ENCODE results near the gene IMP3.

Gene IMP3

DNA sequence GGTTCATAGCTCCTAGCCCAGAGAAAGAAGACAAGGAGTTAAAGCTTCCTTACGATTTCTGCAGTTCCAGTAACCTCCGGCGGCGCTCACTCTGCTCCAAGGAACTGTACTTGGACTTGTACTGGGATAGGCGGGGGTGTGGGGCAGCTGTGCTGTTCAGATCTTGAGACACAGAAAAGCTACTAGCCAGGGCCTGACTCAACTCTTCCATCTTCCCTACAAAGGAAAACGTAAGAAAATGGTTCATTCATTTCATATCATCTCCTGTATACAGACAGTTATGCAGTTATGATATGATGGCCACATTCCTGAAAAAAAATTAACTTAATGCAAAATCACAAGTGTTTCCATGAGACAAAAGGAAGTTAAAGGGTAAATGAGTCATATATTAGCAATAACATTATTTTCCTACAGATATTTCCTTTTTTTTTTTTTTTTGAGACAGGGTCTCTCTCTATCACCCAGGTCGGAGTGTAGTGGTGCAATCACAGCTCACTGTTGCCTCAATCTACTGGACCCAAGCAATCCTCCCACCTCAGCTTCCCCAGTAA, 19.1 kb downstream of the IMP3 start:
- no peak for DNase-seq (ENCODE audit: low read depth in 2 of 2)

DNA sequence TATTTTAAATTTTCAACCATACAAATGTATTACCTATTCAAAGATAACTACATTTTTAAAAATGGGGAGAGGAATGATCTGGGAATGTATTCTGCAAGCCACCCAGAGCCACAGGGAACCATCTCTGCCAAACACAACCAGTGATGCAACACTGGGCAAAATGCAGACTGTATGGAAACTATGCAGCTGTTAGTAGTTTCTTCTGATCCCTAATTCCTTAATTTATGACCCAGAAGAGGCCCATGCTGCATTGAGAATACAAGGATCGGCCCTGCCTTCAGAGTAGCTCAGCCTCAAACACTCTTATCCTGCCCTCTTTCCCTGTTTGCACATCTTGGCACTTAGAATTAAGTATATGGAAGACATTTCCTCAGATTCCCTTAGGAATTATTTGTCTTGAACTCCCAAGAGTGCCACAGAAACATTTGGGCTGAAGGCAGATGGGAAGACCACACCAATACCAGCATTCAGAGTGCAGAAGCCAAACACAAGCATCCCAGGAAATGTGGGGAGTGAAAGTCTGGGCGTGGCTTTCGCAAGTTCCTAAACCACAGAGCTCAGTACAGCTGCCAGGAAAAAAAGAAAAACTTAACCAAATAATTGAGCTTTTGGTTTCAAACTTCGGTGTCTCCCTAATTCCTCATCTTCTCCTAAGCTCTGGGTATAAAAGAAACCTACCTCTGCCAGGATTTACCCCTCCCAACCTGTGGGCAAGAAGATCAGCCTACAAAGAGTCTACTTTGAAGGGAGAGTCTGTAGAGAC, 19.8 kb downstream of the IMP3 start:
- no peak for DNase-seq (ENCODE audit: low read depth in 2 of 2)

DNA sequence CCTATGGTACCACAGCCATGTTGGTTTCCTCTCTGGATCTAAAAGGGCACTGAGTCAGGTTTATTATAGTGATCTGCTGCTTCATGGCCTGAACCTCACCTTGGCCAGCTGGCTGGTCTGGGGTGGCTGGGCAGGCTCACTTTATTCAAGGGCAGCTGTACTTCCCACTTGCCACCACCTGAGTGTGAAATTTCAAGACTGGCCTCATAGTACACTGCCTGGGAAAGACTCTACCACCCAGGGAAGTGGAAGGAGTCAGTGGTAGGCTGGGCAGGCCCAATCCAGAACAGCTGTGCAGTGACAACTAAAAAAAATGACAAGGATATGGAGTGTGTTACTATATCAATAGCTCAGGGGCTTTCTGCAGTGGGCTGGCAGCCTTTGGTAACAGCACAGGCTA, 23.3 kb downstream of the IMP3 start:
- DNase-seq (ENCODE audit: low read depth in 2 of 2), result no peak

DNA sequence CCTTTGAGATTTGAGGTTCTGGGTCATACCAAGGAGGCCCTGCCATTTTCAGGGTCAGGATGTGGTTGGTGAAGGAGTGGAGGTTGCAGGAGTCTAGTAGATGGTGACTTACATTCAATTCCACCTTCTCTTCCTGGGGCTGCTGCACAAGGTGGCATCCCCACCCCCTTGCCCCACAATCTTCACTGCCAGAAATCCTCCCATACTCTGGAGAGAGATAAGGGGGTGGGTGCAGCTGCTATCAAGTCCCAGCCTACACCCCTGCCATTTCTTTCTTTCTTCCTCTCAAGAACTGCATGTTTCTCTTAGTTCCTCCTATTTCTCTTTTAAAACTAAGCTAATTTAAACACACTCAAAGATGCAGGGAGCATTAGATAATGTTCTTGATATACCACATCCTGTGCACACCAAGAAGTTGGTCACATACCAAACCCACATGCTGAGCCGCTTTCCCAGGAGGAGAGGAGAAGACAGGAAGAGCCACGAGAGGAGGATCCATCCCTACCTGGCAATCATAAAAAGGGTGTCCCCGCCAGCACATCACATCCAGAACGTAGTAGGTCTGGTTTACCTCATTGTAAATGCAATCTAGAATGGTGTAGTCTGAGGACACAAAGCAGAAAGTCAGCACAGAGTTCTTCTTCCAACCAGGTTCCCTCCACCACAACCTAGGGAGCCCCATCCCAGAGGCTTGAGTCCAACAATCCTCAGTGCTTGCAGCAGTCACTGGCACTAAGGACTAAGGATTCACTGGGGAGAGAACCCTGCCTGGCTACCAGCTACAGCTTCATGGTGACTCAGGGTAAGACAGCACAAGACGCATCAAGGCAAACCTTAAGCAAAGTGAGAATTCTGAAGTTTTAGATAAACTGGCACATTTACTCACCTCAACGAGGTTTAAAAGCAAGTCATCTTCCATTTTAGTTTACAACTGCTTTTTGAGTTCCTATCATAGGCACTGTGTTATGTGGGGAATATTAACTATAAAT, 33.0 kb downstream of the IMP3 start:
- DNase-seq (ENCODE audit: low read depth in 2 of 2), result no peak

DNA sequence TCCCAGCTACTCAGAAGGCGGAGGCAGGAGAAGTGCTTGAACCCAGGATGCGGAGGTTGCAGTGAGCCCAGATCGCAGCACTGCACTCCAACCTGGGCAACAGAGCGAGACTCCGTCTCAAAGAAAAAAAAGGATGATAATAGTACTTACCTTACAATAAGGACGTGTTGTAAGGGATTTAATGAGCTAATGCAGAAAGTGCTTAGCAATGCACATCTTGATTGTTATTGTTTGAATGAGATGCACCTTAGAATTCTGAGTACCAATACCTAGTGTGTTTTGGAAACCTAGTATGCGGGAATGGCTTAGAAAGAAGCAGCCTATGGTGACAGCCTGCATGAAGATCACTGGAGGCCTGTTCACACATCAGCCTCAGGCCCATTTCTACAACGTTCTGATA, 34.0 kb downstream of the IMP3 start:
- DNase-seq (ENCODE audit: low read depth in 2 of 2), result no peak

DNA sequence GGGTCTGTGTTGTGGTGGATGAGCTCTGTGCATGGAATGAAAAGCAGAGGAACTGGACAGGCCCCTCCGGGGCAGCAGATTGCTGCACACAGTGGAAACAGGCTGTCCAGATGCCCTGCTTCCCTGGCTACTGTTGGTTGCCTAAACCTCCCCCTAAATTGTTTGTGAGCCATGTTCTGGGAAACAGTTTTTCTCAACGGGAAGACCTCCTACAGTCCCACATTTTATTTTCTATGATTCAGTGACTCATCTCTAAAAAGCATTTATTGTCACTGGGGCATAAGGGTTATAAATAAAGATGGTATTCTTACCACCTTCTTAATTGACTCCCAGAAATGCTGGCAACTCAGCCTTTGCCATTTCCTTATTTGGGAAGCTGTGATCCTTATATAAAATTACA, 40.6 kb downstream of the IMP3 start:
- no peak for DNase-seq (ENCODE audit: low read depth in 2 of 2)

DNA sequence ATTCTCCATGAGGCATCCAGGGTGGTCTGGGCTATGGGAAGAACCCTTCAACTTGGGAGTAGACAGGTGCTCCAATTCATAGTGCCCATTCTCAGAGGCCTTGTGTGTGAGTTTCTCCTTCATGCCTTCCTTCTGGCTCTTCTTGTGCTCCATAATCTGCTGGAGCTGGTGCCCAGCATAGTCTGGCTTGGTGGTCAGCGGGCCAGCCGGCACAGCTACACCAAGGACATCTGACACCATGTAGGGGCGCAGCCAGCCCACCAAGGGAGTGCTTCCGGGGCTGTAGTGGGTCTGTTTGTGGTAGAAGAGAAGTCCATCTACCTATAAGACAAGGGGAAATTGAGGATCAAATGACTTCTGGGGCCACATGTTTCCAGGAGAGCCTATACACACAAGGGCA, 41.7 kb downstream of the IMP3 start:
- no peak for DNase-seq (ENCODE audit: low read depth in 2 of 2)

DNA sequence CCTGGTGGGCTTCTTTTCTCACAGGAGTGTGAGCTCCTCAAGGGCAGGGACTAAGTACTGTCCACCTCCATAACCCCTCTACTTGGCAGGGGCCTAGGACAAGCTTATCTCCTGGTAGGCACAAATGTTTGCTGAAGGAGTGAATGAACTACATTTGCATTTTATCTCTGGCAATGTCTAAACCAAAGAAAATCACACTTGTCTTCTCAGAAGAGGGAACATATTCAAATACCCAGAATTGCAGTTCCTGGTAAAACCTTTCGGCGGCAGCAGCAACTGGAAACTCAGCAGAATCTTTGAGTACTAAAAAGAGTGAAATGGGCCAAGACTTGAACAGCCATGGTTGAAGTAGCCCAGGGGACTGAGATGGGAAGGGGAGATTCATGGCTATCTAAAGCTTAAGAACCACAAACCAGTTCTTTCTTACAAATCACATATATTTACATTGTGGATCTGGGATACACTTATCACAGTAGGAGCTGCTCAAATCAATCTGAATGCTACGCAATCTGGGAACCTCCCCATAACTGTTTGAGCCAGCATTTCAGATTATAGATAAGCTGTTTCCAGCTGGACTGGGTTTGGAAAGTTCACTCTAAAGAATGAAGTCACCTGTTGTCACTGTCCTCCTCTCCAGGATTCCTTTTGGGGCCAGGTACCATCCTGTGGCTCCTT, 42.2 kb downstream of the IMP3 start:
- DNase-seq (ENCODE audit: low read depth in 2 of 2), result no peak

DNA sequence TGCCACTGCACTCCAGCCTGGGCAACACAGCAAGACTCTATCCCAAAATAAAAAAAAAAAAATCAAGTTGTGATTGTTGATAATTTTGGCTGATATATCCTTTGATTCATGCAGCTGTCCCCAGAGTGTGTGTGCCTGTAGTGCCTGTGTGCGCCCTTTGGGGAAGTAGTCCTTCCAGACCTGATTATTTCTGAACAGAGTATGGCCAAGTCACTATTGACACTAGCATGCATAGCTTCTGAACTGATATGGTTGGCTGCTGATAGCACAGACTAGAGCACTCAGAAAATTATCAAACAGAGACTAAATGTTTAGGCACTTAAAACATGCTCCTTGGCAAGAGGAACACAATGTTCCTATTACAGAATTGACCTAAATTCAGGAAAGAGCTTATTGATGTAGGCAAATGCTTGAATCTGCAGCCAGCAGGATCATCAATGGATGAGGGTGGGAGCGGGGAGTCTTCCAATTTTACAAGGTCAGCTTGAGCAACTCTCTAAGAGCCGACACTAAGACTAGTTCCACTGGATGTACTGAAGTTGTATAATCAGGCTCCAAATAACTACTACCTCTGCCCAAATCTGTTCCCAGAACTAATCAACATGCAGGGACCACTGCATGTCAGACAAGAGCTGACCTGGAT, 43.2 kb downstream of the IMP3 start:
- DNase-seq (ENCODE audit: low read depth in 2 of 2), result no peak

DNA sequence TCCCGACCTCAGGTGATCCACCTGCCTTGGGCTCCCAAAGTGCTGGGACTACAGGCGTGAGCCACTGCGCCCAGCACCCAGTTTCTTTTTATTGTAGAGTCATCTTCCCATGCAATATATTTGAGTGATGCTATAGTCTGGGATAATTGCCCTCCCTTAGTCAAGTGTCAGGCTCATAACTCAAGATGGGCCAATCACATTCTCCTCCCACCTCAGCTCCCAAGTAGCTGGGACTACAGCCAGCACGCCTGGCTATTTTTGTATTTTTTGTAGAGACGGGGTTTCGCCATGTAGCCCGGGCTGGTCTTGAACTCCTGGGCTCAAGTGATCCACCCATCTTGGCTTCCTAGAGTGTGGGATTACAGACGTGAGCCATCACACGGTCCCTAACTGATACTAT, 45.7 kb downstream of the IMP3 start:
- no peak for DNase-seq (ENCODE audit: low read depth in 2 of 2)

DNA sequence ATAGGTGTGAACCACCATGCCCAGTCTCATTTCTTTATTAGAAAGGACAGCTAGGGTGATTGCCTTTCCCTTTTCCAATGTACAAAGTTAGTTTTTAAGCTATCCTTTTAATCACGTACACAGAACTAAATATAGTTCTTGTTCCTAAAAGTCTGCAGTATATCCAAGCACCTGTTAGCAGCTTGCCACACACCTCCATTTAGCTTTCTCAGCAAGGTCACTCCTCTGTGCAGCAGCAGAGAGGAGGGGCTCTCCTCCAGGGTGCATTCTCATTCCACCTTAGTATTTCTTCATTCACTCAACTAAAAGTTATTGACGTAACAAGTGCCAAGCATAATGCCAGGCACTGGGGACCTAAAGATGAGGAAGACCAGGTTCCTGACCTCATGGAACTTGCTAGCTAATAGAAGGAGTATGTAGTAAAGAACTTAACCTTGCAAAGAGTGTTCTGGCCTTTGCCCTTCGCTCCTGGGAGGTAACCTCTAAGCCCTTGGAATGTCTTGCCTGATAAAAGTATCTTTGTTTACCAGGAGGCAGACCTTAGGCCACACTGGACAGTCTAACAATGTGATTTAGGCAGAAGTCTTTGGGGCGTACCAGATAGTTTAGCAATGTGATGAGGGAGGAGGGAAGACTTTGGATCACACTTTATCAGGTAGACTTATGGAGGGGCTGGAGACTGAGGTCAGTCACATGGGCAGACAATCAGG, 48.2 kb downstream of the IMP3 start:
- DNase-seq (ENCODE audit: low read depth in 2 of 2), result no peak

DNA sequence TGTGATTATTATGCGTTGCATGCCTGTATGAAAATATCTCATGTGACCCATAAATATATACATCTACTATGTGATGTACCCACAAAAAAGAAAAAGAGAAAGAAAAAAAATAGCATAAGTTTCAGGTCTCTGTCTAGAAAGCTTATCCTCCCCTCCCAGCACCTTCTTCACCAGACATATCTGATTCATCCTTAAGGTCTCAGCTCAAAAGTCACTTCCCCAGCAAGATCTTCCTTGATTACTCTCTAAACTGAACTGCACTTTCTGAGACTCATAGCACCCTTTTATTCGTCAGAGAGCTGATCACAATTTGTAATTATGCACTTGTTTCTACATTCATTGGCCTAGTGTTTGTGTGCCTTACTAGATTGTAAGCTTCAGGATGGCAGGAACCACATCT, 49.8 kb downstream of the IMP3 start:
- DNase-seq (ENCODE audit: low read depth in 2 of 2), result no peak

All from stimulated activated CD8-positive, alpha-beta memory T cell treated with anti-CD3 and anti-CD28 coated beads, Interleukin-15, amount 100 ng/mL, for 48 hours (primary cell).